CD4-positive, alpha-beta T cell treated with Interferon gamma for 1 hour (primary cell): ENCODE measurements around the gene MT1E.
A peak's percentile ranks its signal among the peaks of the same experiment; 100 is the strongest.
"Not testable (repeated sequence)": the region's sequence is repeated elsewhere in the genome, so short reads cannot be mapped to it uniquely, and the experiment has no call there.

Experiments
- DNase-seq: peaks from one replicate; pipeline ENCODE4 v3.0.0-alpha.2; 2020

MT1E gene

GRCh38 chr16:56674570-56674969 lies 49.0 kb downstream of the MT1E start:
- DNase-seq = not testable (repeated sequence)

- peak; percentile 28 for DNase-seq
Measured at GRCh38 chr16:56675685-56676210, 50.2 kb downstream of the MT1E start.
